GM18873 (cell line): ENCODE data around the gene CRTC2.

ENCODE experiments used
- ATAC-seq: cut with Tn5 transposase; IDR thresholded peaks from one replicate; pipeline ENCODE4 v1.9.1; 2021; ENCODE audit warnings: mild to moderate bottlenecking, moderate library complexity, moderate number of reproducible peaks; ENCODE audit not compliant: unreplicated experiment, low FRiP score

CRTC2 gene

DNA sequence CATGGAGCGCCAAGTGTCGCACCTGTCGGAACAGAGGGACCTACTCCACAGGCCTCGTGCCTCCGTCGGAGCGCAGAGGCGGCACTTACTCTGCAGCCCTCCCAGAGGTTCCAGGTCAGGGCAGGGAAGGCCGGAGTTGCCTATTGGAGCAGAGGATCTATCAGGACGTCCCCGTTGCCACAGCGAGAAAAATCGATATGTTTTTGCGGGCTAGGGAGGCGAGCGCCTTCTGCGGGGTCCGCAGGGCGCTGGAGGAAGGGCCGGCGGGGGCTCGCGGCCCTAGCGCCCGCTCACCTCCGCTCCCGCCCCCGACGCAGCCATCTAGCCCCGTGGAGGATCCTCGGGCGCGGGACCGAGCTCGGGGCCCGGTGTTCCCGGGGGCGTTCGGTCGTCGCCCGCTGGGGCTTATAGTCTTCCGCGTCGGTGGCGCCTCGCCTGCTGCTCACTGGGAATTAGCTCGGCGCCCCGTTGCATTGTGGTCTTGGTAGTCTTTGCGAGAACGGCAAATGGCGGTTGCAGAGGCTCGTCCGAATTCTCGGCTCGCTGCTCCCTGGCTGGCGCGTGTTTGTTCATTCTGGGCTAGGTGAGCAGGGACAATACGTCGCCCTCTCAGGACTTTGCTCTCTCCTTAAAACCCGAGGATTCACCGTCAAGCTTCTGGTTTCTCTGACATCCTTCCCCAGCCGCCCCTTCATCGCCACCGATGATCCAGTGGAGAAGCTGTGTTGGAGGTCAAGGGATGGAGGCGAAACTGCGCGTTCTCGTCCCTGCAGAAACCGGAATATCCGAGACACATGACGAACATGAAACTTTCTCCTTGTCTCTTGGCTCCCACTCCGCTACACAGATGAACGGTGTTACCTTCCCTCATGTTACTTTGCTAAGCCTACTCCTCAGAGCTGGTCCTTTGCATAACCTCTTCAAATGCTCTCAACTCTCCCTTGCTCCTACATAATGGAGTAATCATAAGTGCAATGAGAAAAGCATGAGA lies 19.1 kb upstream of the CRTC2 start, which contains the start of gene JTB:
Gene JTB, minus strand, starts transcription at position 425 of the 991 bp plus-strand sequence. Its CDS starts 422 bp downstream, at position 3.
- no peak for ATAC-seq

DNA sequence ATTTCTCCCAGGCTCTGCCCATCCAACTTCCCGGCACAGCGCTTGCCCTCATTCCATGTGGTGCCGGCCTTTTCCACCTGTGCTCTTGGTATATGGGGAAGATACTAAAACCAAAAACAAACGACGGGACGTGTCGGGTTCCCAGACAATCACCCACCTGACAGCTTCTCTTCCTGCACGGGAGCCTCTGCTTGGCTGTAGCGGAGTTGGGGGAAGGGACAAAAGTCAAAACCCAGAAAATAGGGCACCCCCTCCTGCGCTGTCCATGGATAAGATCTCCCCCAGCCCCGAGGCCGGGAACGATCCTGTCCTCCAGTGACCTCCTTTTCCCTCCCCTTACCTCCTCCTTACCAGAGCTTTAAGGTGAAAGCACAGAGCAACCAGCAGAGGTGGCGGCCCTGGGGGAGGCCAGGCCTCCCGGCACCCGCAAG lies 18.4 kb upstream of the CRTC2 start:
- no peak for ATAC-seq

DNA sequence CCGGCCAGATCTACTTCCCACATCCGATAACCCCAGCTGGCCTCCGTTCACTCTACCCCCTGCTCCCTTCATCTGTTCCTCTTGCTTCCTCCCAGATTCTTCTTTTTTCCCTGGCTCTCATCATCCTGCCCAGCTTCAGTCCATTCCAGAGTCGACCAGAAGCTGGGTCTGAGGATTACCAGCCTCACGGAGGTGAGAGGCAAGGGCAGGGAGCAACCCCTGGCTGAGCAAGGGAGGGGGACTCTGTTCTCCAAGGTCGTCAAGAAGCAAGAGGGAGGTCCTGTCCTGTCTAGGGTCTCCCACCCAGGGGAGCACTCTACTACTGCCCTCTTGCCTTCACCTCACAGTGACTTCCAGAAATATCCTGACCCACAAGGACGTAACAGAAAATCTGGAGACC lies 15.1 kb upstream of the CRTC2 start:
- ATAC-seq: no peak

- ATAC-seq: no peak
These were observed 14.7 kb upstream of the CRTC2 start for GRCh38 chr1:153973071-153973470.

GRCh38 chr1:153970346-153970745 lies 11.9 kb upstream of the CRTC2 start:
- no peak for ATAC-seq

- no peak for ATAC-seq
These were observed 10.6 kb upstream of the CRTC2 start for GRCh38 chr1:153968972-153969371.

DNA sequence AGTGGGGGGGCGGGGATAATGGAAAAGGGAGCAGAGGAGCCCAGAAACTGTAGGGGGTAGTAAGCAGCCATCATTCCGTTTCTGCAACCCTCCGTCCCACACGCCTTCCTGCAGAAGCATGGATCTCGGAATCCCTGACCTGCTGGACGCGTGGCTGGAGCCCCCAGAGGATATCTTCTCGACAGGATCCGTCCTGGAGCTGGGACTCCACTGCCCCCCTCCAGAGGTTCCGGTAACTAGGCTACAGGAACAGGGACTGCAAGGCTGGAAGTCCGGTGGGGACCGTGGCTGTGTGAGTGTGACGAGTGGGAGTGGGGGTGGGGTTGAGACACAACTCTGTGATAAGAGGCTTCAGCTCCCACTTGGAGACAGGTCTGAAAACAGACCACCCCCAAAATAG lies 10.0 kb upstream of the CRTC2 start:
- ATAC-seq: no peak

- no peak for ATAC-seq
These were observed 9.6 kb upstream of the CRTC2 start for GRCh38 chr1:153968000-153968363.

DNA sequence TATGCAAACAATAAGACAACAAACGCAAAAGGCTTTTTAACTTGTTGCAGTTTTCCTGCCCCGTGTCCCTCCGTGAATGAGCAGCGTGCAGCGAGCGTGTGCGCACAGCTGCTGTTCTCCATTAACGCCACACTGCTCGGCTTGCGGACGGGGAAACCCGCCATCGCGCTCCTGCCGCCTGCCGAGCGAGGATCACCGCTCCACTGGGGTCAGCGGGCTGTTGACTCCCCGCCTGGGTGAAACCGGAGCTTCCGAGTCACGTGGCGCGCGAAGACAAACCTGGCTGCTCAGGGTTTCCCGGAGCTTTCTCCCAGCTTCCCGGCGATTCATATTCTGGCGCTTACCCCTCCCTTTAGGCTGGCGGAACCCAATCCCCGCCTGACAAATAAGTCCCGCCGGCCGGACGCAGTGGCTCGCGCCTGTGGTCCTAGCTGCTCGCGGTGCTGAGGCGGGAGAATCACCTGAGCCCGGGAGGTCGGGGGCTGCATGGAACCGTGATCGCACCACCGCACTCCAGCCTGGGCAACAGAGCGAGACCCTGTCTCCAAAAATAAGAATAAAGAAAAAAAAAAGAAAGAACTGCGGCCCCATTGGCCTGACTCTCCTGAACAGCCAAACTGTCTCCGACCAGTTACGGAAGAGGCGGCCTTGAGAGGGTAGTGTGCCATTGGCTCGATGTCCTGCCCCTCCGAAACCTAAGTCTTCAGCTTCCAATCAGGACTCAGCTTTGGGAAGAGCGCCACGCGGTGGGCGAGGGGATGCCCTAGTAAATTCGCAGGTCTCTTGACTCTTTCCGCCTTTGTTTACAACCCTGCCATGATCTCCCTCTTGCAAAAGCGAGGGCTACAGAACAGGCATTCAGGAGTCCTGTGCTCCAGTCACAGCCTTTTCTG lies 8.9 kb upstream of the CRTC2 start, which contains the start of gene CREB3L4:
Gene CREB3L4, plus strand, starts transcription at position 796 of the 893 bp plus-strand sequence. CDS start 624 bp downstream, outside the sequence.
- peak; percentile 76 for ATAC-seq

GRCh38 chr1:153963850-153964331 lies 5.5 kb upstream of the CRTC2 start:
- ATAC-seq: peak; percentile 3

DNA sequence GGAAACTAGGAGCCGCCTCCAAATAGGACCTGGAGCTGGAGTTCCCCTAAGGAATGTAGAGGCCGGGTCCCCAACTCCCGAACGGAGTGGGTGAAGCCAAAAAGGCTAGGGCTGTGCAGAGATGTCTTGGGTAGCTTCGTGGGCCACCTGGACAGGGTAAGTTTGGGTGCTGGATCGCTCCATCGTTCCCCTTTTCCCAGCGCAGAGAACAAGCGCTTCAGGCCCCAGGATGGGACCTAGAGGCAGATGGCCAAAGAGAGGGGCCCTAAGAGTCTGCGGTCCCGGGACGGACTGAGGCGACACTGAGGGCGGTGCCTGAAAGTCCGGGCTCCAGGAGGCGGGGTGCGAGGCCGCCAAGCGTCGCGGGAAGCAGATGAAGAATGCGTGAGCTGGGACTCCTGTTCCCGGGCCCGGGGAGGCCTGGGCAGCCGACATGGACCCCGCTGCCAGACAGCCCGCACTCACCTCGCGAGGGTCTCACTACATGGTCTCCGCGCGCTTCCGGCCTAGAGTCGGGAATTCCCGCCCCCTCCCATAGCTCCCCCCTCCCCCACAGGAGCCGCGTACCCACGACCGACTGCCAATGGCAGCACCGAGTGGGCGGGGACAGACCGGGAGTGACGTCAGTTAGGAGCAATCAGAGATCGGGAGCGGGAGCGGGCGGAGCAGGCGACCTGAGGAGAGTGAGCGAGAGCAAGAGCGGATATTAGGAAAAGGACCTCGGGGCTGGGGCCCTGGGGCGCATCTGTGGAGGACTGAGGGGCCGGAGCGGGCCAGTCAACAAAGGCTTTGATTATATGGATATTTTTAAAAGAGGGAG lies 4.8 kb upstream of the CRTC2 start, which contains the start of gene SLC39A1:
Gene SLC39A1, minus strand, starts transcription at position 508 of the 820 bp plus-strand sequence. CDS start 822 bp downstream, outside the sequence.
- peak; percentile 36 for ATAC-seq

DNA sequence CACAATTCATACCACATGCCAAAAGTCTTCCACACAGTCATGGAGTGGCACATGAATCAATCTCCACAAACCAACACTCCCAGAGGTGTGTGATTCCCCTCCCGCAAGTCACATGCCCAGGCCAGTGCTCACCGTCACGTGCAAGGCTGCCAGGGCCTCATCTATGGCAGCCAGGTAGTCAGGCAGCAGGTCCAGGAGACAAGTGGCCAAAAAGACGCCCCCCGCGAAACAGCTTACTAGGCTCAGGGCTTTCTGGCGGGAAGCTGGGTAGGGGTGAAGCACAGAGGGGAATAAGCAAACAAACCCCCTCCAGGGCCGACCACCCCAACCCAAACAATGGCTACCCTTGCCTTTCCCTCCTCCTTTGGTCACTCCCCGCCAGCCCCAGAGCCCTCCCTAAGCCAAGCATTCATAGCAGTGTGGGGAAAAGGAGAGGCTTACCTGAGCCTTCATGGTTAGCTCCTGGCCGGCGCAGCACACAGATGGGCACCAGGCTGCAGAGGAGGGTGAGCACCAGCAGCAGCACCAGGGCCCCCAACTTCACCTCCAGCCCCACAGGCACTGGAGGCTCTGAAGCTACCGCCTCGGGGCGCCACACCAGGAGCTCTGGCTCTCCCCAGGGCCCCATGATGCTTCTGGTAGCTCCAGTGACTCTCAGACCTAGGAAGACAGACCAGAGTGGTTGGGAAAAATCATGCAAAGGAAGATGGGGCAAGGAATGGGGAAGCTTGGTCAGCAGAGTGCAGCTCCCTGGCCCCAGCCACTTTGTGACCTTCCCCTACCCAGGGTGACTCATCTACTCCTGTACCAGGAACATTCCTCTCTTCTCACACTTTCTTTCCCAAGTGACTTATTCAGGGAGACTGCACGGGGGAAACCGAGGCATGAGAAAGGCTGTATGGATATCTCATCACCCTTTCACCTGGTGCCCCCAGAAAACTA lies 3.9 kb upstream of the CRTC2 start:
- no peak for ATAC-seq

DNA sequence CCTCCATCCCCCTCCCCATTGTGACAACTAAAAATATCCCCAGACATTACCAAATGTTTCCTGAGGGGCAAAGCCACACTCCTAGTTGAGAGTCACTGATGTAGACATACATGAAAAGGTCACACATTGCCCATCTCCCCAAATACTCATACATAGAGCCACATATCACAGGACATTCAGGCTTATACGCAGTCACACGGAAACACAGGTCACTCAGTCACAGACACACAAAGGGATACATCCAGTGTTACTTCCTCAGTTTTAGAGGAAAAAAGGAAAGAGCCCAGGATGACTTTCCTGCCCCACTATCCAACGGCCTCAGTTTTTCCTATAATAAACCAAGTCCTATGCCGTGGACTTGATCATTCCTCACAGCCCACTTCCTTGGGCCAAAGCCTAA lies 3.0 kb upstream of the CRTC2 start:
- ATAC-seq: no peak

DNA sequence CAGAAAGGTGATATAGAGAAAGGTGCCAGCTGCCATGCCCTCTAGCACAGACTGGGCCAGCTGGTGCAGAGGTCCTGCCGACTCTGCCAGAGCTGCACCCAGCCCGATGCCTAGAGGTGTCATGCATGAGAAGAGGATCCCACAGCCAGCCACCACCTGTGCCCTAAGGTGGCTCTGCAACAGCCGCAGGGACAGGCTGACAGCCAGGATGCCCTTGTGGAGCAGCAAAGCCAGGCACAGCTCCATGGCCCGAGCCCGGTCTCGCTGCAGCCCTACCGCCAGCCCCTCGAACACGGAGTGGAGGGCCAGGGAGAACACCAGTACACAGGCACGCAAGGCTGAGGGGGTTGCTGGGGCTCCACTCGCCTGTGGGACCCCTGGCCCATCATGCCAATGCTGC lies 1.8 kb upstream of the CRTC2 start:
- ATAC-seq: no peak

GRCh38 chr1:153959454-153959853 lies 1.0 kb upstream of the CRTC2 start:
- ATAC-seq: no peak

DNA sequence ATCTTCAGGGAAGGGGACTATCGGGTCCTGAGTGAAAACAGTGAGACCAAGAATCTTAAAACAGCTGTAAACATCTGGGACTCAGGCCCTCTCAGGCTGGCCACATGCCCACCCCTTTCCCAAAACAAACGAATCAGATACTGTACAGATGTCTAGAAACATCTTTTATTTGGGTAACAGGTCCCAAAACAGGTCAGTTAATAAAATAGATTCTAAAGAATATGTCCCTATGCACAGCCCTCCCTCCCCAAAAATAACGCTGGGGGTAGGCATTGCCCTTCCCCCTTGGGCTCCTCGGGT lies 499 bp upstream of the CRTC2 start:
- no peak for ATAC-seq

DNA sequence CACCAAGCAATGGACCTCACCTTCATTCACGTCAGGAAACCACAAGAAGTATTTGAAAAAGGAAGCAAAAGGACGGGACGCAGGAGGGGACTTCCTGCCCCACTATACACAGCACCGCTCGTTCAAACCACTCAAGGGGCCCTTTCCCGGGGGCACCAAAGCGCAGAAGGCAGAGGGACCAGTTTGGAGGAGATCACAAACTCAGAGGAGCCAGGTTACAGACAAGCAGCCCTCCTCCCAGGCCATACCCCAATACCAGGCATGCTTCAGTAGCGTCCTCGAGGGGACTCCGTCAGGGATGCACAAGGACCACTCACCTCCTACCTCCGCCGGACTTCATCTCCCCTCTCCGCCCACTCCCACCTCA lies 685 bp downstream of the CRTC2 start:
- ATAC-seq: no peak

DNA sequence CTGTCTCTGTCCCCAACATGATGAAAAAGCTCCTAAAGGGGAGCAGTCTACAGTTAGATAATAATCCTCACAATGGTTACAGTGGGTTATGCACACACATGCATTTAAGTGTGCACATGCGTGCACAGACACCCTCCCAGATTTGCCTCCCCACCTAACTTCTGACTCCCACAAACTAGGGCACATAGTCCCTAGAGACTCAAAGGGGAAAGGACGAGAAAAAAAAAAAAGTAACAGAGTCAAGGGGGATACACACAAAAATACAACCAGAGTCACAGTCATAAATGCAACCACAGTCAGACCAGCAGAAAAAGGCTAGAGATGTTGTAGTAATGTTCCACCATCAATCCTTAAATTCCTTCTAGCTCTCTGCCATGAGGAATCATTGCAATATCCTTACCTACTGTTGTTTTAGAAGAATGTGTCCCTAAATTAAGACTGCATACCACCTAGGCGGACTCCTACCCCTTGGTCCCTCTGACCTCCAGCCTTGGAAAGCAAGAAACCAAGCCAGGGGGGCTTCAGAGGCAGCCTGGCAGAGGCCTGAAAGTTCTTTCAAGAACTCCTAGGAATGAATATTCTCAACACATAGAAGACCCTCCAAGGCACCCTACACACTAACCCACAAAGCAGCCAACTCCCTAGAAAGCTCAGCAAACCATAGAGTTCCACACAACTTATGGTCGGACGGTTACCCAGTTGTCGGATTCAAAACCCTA lies 1.3 kb downstream of the CRTC2 start:
- ATAC-seq: no peak
